Gastrocnemius medialis (tissue), 4 donors: ENCODE results near the gene BPIFB4. TPM values are rescaled to one million over a fixed set of nuclear protein-coding genes. Genes with fewer than 3 reads are reported as not detected.

Experiments
- ATAC-seq, 2 donors: fragments of 150-250 bp; one replicate each; pipeline ENCODE4 v1.9.1; 2016
- DNase-seq, 2 donors: peaks; one replicate each; pipeline ENCODE4 v3.0.0-alpha.2; 2019
- H3K27ac ChIP-seq, 4 donors: fragments of 200-600 bp; sonication (generic); 1 replicate in 1 of 4; 2 replicates in 3 of 4; pipeline ENCODE4 v1.5.1; 2016 to 2018; ENCODE audit warnings: mild to moderate bottlenecking in 2 of 4, moderate library complexity in 1 of 4
- H3K27me3 ChIP-seq, 3 donors: fragments of 200-600 bp; sonication (generic) in 2 of 3; 1 replicate in 1 of 3; 2 replicates in 2 of 3; pipeline versions ENCODE4 v1.5.1 to v1.6.0; 2016 to 2019; ENCODE audit warnings: mild to moderate bottlenecking in 1 of 3, moderate library complexity in 1 of 3
- H3K36me3 ChIP-seq, 2 donors: fragments of 200-600 bp; sonication (generic) in 1 of 2; one replicate each; pipeline ENCODE4 v1.5.1; 2017 to 2018
- H3K4me1 ChIP-seq, 2 donors: fragments of 200-600 bp; sonication (generic) in 1 of 2; one replicate each; pipeline ENCODE4 v1.5.1; 2016 to 2017; ENCODE audit warnings: mild to moderate bottlenecking in 2 of 2
- H3K4me3 ChIP-seq, 4 donors: fragments of 200-600 bp; sonication (generic) in 3 of 4; 1 replicate in 1 of 4; 2 replicates in 3 of 4; pipeline ENCODE4 v1.5.1; 2016 to 2019; ENCODE audit warnings: mild to moderate bottlenecking in 2 of 4
- H3K9me3 ChIP-seq, 3 donors: fragments of 200-600 bp; sonication (generic) in 2 of 3; 1 replicate in 1 of 3; 2 replicates in 2 of 3; pipeline ENCODE4 v1.5.1; 2016 to 2019
- CTCF ChIP-seq, 5 experiments: fragments of 450-650 bp in 3 of 5; fragments of 200-600 bp in 2 of 5; sonication (generic) in 2 of 5; IDR thresholded peaks in 4 of 5; conservative IDR thresholded peaks in 1 of 5; 1 replicate in 4 of 5; 2 replicates in 1 of 5; pipeline ENCODE4 v1.5.1; 2016 to 2019; ENCODE audit warnings: antibody characterized with exemption in 5 of 5, mild to moderate bottlenecking in 3 of 5, moderate library complexity in 3 of 5
- POLR2A ChIP-seq, 2 donors: fragments of 450-650 bp; IDR thresholded peaks; one replicate each; pipeline ENCODE4 v1.6.1; 2017; ENCODE audit warnings: antibody characterized with exemption in 2 of 2, mild to moderate bottlenecking in 2 of 2, moderate library complexity in 2 of 2
- in situ Hi-C, 4 donors: fragments of 200-750 bp; cut with MboI; loops; one replicate each; pipeline versions ENCODE4 v1.15.0 to v1.8.0; 2017; ENCODE audit warnings: low sequenced_read_pairs in 4 of 4
- intact Hi-C: fragments of 100-400 bp; cut with DNase I; formaldehyde crosslinking; loops from one replicate; pipeline ENCODE4 v1.15.1; 2023; ENCODE audit warnings: low total_unique reads
- total RNA-seq, 4 donors: library from RNA; depleted of rRNA; stranded (reverse); fragments of >200 nt; gene quantifications; one replicate each; pipeline versions ENCODE4 v1.1.0 to v1.2.3, GENCODE V29; 2016

The BPIFB4 gene
- total RNA-seq, 4 donors from 2014 or later = not detected

GRCh38 chr20:33084722-33085121 is 5.3 kb downstream of the BPIFB4 start:
- H3K27me3 ChIP-seq = no peaks in the 10 kb centered on the region
- intact Hi-C loops = no loop called here
- no peak for TF ChIP-seq POLR2A (IDR thresholded peaks at IDR 0.05)
- no peak for TF ChIP-seq CTCF (IDR thresholded peaks at IDR 0.05 in 4 of 5, conservative IDR thresholded peaks at IDR 0.05 in 1 of 5)

GRCh38 chr20:33086052-33086722 is 6.7 kb downstream of the BPIFB4 start:
- Histone ChIP-seq H3K27me3 (no peaks in the 10 kb centered on the region), H3K4me3 (no peak overlapping the region), H3K9me3 (no peaks in the 10 kb centered on the region), H3K27ac (no peak overlapping the region), H3K36me3 (no peaks in the 10 kb centered on the region), H3K4me1 (no peaks in the 10 kb centered on the region)
- DNase-seq (no peak), ATAC-seq (no peak)
- intact Hi-C loops = no loop called here
- TF ChIP-seq POLR2A (IDR thresholded peaks at IDR 0.05) = no peak
- TF ChIP-seq CTCF (IDR thresholded peaks at IDR 0.05 in 4 of 5, conservative IDR thresholded peaks at IDR 0.05 in 1 of 5) = no peak
- in situ Hi-C loops = no loop called here

More at GRCh38 chr20:33084722-33085121, 5.3 kb downstream of the BPIFB4 start:
- no peaks in the 10 kb centered on the region for H3K9me3 ChIP-seq
- no peak for DNase-seq
- no peak for ATAC-seq
- no peaks in the 10 kb centered on the region for H3K4me1 ChIP-seq
- no peak overlapping the region for H3K4me3 ChIP-seq
- in situ Hi-C loops = no loop called here
- H3K27ac ChIP-seq = no peak overlapping the region
- no peaks in the 10 kb centered on the region for H3K36me3 ChIP-seq

GRCh38 chr20:33091147-33091546 is 11.7 kb downstream of the BPIFB4 start:
- no peaks in the 10 kb centered on the region for H3K36me3 ChIP-seq
- DNase-seq (no peak), ATAC-seq (no peak)
- H3K9me3 ChIP-seq = no peaks in the 10 kb centered on the region
- intact Hi-C loops = no loop called here
- no peak overlapping the region for H3K27ac ChIP-seq
- H3K4me3 ChIP-seq = no peak overlapping the region
- no peaks in the 10 kb centered on the region for H3K27me3 ChIP-seq
- in situ Hi-C loops = no loop called here
- TF ChIP-seq CTCF (IDR thresholded peaks at IDR 0.05 in 4 of 5, conservative IDR thresholded peaks at IDR 0.05 in 1 of 5) (no peak), POLR2A (IDR thresholded peaks at IDR 0.05) (no peak)
- H3K4me1 ChIP-seq = no peaks in the 10 kb centered on the region

- Histone ChIP-seq H3K36me3 (no peaks in the 10 kb centered on the region), H3K27me3 (no peaks in the 10 kb centered on the region), H3K4me1 (no peaks in the 10 kb centered on the region), H3K27ac (no peak overlapping the region), H3K9me3 (no peaks in the 10 kb centered on the region), H3K4me3 (no peak overlapping the region)
- in situ Hi-C loops (no loop called here), intact Hi-C loops (no loop called here)
- DNase-seq = no peak
- TF ChIP-seq CTCF (IDR thresholded peaks at IDR 0.05 in 4 of 5, conservative IDR thresholded peaks at IDR 0.05 in 1 of 5) = no peak
- no peak for TF ChIP-seq POLR2A (IDR thresholded peaks at IDR 0.05)
- ATAC-seq = no peak
Measured at GRCh38 chr20:33091693-33092092, 12.2 kb downstream of the BPIFB4 start.

GRCh38 chr20:33092361-33092760 is 12.9 kb downstream of the BPIFB4 start:
- ATAC-seq = no peak
- in situ Hi-C loops = no loop called here
- no peak overlapping the region for H3K4me3 ChIP-seq
- H3K27ac ChIP-seq = no peak overlapping the region
- intact Hi-C loops = no loop called here
- DNase-seq = no peak
- TF ChIP-seq POLR2A (IDR thresholded peaks at IDR 0.05) (no peak), CTCF (IDR thresholded peaks at IDR 0.05 in 4 of 5, conservative IDR thresholded peaks at IDR 0.05 in 1 of 5) (no peak)
- H3K4me1 ChIP-seq = no peaks in the 10 kb centered on the region
- H3K9me3 ChIP-seq = no peaks in the 10 kb centered on the region
- H3K27me3 ChIP-seq = no peaks in the 10 kb centered on the region
- H3K36me3 ChIP-seq = no peaks in the 10 kb centered on the region
